Left lung (tissue), 10 donors: Measurements from ENCODE around the gene LYST. TPM values are rescaled to one million over a fixed set of nuclear protein-coding genes. Genes with fewer than 3 reads are reported as not detected.
"Not testable (repeated sequence)": the region's sequence is repeated elsewhere in the genome, so short reads cannot be mapped to it uniquely, and the experiment has no call there.

Experiments used
- ATAC-seq: fragments of 200-7000 bp; cut with Tn5 transposase; one replicate; pipeline ENCODE4 v1.9.1; 2020; ENCODE audit warnings: moderate library complexity
- DNase-seq, 4 donors: peaks; one replicate each; pipeline ENCODE4 v3.0.0-alpha.2; 2013 to 2020
- H3K27ac ChIP-seq, 2 donors: fragments of 200-600 bp; sonication (generic) in 1 of 2; one replicate each; pipeline versions ENCODE4 v1.5.0 to v1.8.0; 2020 to 2021
- H3K27me3 ChIP-seq, 2 donors: fragments of 200-600 bp; sonication (generic) in 1 of 2; one replicate each; pipeline versions ENCODE4 v1.5.0 to v1.8.0; 2020 to 2021
- H3K36me3 ChIP-seq, 2 donors: fragments of 200-600 bp; sonication (generic) in 1 of 2; one replicate each; pipeline versions ENCODE4 v1.5.0 to v1.8.0; 2020 to 2021
- H3K4me1 ChIP-seq, 2 donors: fragments of 200-600 bp; one replicate each; pipeline ENCODE4 v1.8.0; 2021
- H3K4me3 ChIP-seq, 2 donors: fragments of 200-600 bp; sonication (generic) in 1 of 2; one replicate each; pipeline versions ENCODE4 v1.5.0 to v1.8.0; 2020 to 2021; ENCODE audit warnings: mild to moderate bottlenecking in 1 of 2
- H3K9me3 ChIP-seq, 2 donors: fragments of 200-600 bp; sonication (generic) in 1 of 2; one replicate each; pipeline versions ENCODE4 v1.5.0 to v1.8.0; 2020 to 2021
- intact Hi-C, 2 donors: fragments of 100-400 bp; cut with DNase I; formaldehyde crosslinking; loops; one replicate each; pipeline versions ENCODE4 v1.11.2 to v1.14.2; 2022
- polyA plus RNA-seq, 6 donors: library from polyadenylated mRNA; unstranded; fragments of 120-200 nt; gene quantifications; one replicate each; pipeline ENCODE4 v1.2.1, GENCODE V29; 2013; ENCODE audit not compliant: insufficient read length in 6 of 6
- total RNA-seq, 2 donors: library from RNA; stranded (reverse); fragmentation: NEBNext Ultra II Directional; extraction: Animal tissue kit (Norgen Biotek cat#: 25700); gene quantifications; one replicate each; pipeline ENCODE4 v1.2.1, GENCODE V29; 2021
- TF ChIP-seq, protein P1 (sequence below), 2 donors: fragments of 200-600 bp; sonication (generic) in 1 of 2; IDR thresholded peaks; one replicate each; pipeline versions ENCODE4 v1.5.0 to v1.8.0; 2021; ENCODE audit warnings: antibody characterized with exemption in 2 of 2
- donor health status: DM: no; HTN: yes; CAD: no.
- donor health status: DM: no; HTN: no; CAD: no.

Gene LYST
- total and polyA plus RNA-seq, 8 donors = 10.3 to 64.9 (median 13.0) TPM

DNA sequence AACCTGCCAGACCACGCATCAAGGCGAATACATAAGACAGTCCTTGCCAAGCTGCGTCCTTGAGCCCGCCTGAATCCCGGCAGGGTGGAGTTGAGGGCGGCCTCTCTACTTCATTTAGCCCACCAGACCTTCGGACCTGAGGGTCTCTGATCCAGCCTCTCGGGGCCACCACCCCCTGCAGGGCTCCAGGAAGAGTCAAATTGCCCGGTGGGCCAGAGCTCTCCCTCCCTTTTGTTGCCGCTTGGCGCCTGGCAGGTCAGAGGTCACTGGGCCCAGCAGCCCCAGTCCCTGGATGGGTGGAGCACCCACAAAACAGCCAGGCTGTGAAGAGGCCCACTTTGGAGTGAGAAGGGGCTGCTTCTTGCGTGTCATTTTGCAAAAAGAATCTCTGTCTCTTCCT, 226.1 kb downstream of the LYST start:
- no peak for ATAC-seq
- H3K27ac ChIP-seq = no peak overlapping the region
- peaks cover 0 to 4% of the 10 kb centered on the region in 2 donors for H3K4me1 ChIP-seq
- H3K4me3 ChIP-seq = no peak overlapping the region
- DNase-seq = no peak
- peaks cover 0 to 59% of the 10 kb centered on the region in 2 donors for H3K27me3 ChIP-seq
- intact Hi-C loops = no loop called here
- H3K9me3 ChIP-seq = no peaks in the 10 kb centered on the region
- no peaks in the 10 kb centered on the region for H3K36me3 ChIP-seq
- TF ChIP-seq, protein P1, sequence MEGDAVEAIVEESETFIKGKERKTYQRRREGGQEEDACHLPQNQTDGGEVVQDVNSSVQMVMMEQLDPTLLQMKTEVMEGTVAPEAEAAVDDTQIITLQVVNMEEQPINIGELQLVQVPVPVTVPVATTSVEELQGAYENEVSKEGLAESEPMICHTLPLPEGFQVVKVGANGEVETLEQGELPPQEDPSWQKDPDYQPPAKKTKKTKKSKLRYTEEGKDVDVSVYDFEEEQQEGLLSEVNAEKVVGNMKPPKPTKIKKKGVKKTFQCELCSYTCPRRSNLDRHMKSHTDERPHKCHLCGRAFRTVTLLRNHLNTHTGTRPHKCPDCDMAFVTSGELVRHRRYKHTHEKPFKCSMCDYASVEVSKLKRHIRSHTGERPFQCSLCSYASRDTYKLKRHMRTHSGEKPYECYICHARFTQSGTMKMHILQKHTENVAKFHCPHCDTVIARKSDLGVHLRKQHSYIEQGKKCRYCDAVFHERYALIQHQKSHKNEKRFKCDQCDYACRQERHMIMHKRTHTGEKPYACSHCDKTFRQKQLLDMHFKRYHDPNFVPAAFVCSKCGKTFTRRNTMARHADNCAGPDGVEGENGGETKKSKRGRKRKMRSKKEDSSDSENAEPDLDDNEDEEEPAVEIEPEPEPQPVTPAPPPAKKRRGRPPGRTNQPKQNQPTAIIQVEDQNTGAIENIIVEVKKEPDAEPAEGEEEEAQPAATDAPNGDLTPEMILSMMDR (IDR thresholded peaks at IDR 0.05) = no peak

DNA sequence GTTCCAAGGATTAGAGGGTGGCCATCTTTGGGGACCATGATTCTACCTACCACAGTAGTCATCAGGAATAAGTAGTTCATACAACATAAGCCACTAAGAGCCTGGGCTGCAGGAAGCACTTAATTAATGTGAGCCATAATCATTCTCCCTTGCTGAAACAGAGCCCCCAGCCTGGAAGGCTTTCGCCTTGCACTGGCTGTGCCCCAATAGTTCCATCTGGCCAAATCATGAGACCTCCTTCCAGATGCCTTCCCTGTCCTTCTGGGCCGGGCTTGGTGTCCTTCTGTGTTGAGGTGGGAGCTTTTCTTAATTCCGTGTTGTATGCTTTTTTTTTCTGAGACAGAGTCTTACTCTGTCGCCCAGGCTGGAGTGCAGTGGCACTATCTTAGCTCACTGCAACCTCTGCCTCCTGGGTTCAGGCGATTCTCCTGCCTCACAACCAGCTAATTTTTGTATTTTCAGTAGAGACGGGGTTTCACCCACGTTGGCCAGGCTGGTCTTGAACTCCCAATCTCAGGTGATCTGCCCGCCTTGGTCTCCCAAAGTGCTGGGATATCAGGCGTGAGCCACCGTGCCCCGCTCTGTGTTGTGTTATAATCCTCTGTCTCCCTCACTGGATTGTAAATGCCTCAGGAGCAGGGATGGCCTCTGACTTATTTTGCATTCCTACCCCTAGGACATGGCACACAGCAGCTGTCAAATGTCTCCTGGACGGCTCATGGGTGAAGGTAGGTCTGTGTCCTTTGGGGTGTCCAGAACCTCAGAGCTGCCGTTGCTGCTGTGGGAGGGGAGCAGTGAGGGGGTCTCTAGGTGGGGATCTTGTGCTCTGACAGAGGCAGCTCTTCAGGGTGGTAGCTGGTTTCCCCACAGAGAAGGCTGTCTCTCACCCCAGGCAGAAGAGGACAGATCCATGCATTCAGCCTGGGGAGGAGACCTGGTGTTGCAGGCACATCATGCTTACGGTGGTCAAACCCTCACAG, 227.2 kb downstream of the LYST start:
- Histone ChIP-seq H3K27ac (no peak overlapping the region), H3K27me3 (peaks cover 0 to 49% of the 10 kb centered on the region in 2 donors), H3K36me3 (no peaks in the 10 kb centered on the region), H3K4me1 (peaks cover 0 to 4% of the 10 kb centered on the region in 2 donors), H3K9me3 (no peaks in the 10 kb centered on the region), H3K4me3 (no peak overlapping the region)
- TF ChIP-seq, protein P1 (IDR thresholded peaks at IDR 0.05) = no peak
- no peak for ATAC-seq
- no peak for DNase-seq
- intact Hi-C loops = no loop called here

DNA sequence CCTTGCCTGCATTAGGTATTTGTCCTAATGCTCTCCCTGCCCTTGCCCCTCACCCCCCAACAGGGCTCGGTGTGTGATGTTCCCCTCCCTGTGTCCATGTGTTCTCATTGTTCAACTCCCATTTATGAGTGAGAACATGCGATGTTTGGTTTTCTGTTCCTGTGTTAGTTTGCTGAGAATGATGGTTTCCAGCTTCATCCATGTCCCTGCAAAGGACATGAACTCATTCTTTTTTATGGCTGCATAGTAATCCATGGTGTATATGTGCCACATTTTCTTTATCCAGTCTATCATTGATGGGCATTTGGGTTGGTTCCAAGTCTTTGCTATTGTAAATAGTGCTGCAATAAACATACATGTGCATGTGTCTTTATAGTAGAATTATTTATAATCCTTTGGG, 228.1 kb downstream of the LYST start:
- H3K36me3 ChIP-seq, H3K27ac ChIP-seq, H3K9me3 ChIP-seq, DNase-seq, H3K4me3 ChIP-seq, intact Hi-C loops, ATAC-seq, H3K4me1 ChIP-seq: not testable (repeated sequence)
- peaks cover 0 to 40% of the 10 kb centered on the region in 2 donors for H3K27me3 ChIP-seq

DNA sequence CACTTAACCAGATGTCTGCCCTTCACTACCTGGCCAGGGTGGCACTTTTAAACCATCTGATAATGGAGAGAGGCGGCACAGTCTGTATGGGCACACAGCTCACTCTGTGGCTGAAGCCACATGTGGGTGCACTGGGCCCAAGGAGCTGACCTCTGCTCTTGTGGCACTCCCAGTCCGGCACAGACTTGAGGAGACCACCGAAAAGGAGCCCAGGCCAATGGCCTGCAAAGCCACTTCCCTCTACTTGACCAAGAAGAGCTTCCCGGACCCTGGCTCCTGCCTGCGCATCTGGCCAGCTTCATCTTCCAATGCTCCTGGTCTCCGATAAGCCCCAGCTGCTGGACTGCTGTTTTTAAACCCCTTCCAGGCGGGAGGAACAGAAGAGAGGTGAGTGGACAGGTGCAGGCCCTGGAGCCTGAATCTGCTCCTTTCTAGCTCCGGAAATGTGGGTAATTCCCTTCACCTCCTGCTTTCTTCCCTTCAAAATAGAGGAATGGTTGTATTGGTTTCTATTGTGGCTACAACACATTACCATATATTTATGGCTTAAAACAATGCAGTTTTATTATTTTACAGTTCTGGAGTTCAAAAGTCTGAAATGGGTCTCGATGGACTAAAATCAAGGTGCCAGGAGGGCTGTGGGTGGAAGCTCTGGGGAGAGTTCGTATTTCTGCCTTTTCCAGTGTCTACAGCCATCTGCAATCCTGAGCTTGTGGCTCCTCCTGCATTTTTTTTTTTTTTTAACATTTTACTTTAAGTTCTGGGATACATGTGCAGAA, 228.8 kb downstream of the LYST start:
- ATAC-seq (no peak), DNase-seq (no peak)
- Histone ChIP-seq H3K9me3 (no peaks in the 10 kb centered on the region), H3K27me3 (peaks cover 0 to 39% of the 10 kb centered on the region in 2 donors), H3K27ac (no peak overlapping the region), H3K4me3 (no peak overlapping the region), H3K4me1 (peaks cover 0 to 6% of the 10 kb centered on the region in 2 donors), H3K36me3 (no peaks in the 10 kb centered on the region)
- intact Hi-C loops = no loop called here
- TF ChIP-seq, protein P1 (IDR thresholded peaks at IDR 0.05) = no peak

DNA sequence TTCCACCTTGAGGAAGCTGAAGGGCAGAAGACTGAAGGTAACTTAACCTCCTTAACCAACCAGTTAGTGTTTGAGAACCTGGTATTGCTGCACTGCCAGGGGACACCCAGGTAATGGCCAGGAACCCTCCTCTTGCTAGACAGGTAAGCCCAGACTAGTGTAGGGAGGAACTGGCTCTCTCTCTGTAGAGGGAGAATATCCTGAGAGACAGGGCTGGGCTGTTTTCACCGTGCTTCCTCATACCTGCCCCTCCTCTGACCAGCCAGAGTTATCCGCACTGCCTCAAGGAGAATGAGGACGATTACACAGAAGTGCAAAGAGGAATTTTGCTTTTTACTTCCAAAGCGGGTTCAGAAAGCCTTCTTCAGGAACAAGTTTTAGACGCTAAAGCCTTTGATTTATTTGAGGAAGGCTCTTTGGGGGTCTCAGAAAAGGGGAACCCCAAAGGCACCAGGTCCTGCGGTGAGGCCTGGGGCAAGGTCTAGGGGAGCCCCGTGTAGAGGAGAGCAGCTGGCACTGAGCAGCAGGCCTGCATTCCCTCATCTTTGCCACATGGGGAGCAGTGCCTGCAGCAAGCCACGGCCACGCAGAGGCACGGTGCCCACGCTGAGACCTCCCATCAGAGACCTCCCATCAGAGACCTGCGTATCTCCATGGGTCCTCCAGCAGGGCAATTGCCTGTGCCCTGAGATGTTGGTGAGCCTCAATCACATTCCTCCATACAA, 230.6 kb downstream of the LYST start:
- TF ChIP-seq, protein P1 (IDR thresholded peaks at IDR 0.05) = no peak
- intact Hi-C loops = no loop called here
- Histone ChIP-seq H3K27ac (no peak overlapping the region), H3K36me3 (no peaks in the 10 kb centered on the region), H3K9me3 (no peaks in the 10 kb centered on the region), H3K4me3 (no peak overlapping the region), H3K4me1 (peaks cover 0 to 5% of the 10 kb centered on the region in 2 donors), H3K27me3 (peaks cover 0 to 24% of the 10 kb centered on the region in 2 donors)
- ATAC-seq (no peak), DNase-seq (no peak)
